ENCODE results near the gene KANSL2.
A peak's percentile ranks its signal among the peaks of the same experiment; 100 is the strongest.

Gene KANSL2

DNA sequence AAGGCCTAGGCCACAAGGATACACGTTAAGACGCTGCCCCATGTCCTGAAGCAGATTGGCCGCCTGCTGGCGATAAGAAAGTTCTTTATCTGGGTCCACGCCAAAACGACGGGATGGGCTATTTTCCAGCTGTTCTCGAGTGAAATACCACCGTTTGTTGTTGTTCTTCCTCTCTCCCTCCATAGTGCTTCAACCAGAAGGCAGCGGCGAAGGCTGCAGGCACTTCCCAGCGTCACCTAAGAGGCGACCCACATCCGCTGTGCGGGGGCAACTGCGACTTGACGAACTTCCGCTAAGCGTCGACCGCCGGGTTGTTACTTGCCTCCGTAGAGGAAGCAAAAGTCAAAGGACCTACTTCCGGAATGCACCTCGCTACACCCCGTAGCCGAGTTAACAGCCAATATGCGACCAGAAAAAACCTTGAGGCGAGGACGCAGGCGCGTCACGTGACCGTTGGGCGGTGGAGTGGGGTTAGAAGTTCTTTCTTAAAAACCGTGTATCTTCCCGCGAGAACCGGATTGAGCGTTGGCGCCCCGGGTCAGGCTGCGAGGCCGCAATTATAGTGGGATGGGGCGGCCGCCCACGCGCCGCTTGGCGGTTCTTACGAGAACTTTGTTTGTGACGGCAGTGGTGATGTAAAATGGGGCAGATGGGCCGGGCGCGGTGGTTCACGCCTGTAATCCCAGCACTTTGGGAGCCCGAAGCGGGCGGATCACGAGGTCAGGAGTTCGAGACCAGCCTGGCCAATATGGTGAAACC lies 34.6 kb upstream of the KANSL2 start, which contains the start of gene CCNT1:
TSS of gene CCNT1 (minus strand) at position 215 of the 759 bp plus-strand sequence. CDS start at position 183, 32 bp downstream.
- TF ChIP-seq TEAD4 (IDR thresholded peaks at IDR 0.05) (peak; percentile 68; the same call in 1 of the 2 replicates), EGR1 (IDR thresholded peaks at IDR 0.05) (peak; percentile 97), EP300 (IDR thresholded peaks at IDR 0.05; ENCODE audit: borderline replicate concordance) (0 out of 2 replicates have a peak, but pooled peaks have one; percentile 56), TAF1 (IDR thresholded peaks at IDR 0.05; ENCODE audit: low read depth) (peak; percentile 67), REST (IDR thresholded peaks at IDR 0.05; ENCODE audit: low read depth) (no peak), MAX (IDR thresholded peaks at IDR 0.05) (peak; percentile 92), FOXM1 (IDR thresholded peaks at IDR 0.05; ENCODE audit: borderline replicate concordance, low read depth) (peak; percentile 69), CREB1 (IDR thresholded peaks at IDR 0.05; ENCODE audit: low read depth) (peak; percentile 91), YY1 (IDR thresholded peaks at IDR 0.05; ENCODE audit: low read depth) (peak; percentile 82), RAD21 (IDR thresholded peaks at IDR 0.05; ENCODE audit: low read depth) (no peak), USF1 (IDR thresholded peaks at IDR 0.05) (peak; percentile 99), NFIC (IDR thresholded peaks at IDR 0.05) (peak; percentile 20), CEBPB (IDR thresholded peaks at IDR 0.05) (peak; percentile 40; the same call in 1 of the 2 replicates), ZBTB7A (IDR thresholded peaks at IDR 0.05; ENCODE audit: low read depth) (no peak), TCF12 (IDR thresholded peaks at IDR 0.05; ENCODE audit: low read depth) (0 out of 2 replicates have a peak, but pooled peaks have one; percentile 65)

- no peak for TF ChIP-seq ZBTB7A (IDR thresholded peaks at IDR 0.05; ENCODE audit: low read depth)
- no peak for TF ChIP-seq CREB1 (IDR thresholded peaks at IDR 0.05; ENCODE audit: low read depth)
- TF ChIP-seq RAD21 (IDR thresholded peaks at IDR 0.05; ENCODE audit: low read depth) = no peak
- no peak for TF ChIP-seq REST (IDR thresholded peaks at IDR 0.05; ENCODE audit: low read depth)
- TF ChIP-seq TAF1 (IDR thresholded peaks at IDR 0.05; ENCODE audit: low read depth) = no peak
- no peak for TF ChIP-seq TEAD4 (IDR thresholded peaks at IDR 0.05)
Observed at GRCh38 chr12:48716168-48716492, 34.1 kb upstream of the KANSL2 start.

DNA sequence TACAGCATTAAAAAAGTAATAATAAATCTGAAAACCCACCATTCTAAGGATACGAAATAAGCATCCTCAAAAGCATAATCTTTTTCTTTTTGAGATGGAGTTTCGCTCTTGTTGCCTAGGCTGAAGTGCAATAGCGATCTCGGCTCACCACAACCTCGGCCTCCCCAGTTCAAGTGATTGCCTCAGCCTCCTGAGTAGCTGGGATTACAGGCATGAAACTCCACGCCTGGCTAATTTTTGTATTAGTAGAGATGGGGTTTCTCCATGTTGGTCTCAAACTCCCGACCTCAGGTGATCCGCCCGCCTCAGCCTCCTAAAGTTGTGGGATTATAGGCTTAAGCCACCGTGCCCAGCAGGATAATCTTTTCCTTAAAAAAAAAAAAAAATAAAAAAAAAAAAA lies 30.2 kb upstream of the KANSL2 start:
- no peak for TF ChIP-seq FOXM1 (IDR thresholded peaks at IDR 0.05; ENCODE audit: borderline replicate concordance, low read depth)
- no peak for TF ChIP-seq CEBPB (IDR thresholded peaks at IDR 0.05)

GRCh38 chr12:48696626-48697025 lies 14.6 kb upstream of the KANSL2 start:
- TF ChIP-seq FOXM1 (IDR thresholded peaks at IDR 0.05; ENCODE audit: borderline replicate concordance, low read depth) = no peak
- no peak for TF ChIP-seq NFIC (IDR thresholded peaks at IDR 0.05)
- no peak for TF ChIP-seq REST (IDR thresholded peaks at IDR 0.05; ENCODE audit: low read depth)
- no peak for TF ChIP-seq TCF12 (IDR thresholded peaks at IDR 0.05; ENCODE audit: low read depth)
- no peak for TF ChIP-seq YY1 (IDR thresholded peaks at IDR 0.05; ENCODE audit: low read depth)
- no peak for TF ChIP-seq RAD21 (IDR thresholded peaks at IDR 0.05; ENCODE audit: low read depth)
- no peak for TF ChIP-seq MAX (IDR thresholded peaks at IDR 0.05)
- TF ChIP-seq TAF1 (IDR thresholded peaks at IDR 0.05; ENCODE audit: low read depth) = no peak
- TF ChIP-seq ZBTB7A (IDR thresholded peaks at IDR 0.05; ENCODE audit: low read depth) = no peak
- no peak for TF ChIP-seq EP300 (IDR thresholded peaks at IDR 0.05; ENCODE audit: borderline replicate concordance)
- TF ChIP-seq CEBPB (IDR thresholded peaks at IDR 0.05) = no peak
- no peak for TF ChIP-seq EGR1 (IDR thresholded peaks at IDR 0.05)

DNA sequence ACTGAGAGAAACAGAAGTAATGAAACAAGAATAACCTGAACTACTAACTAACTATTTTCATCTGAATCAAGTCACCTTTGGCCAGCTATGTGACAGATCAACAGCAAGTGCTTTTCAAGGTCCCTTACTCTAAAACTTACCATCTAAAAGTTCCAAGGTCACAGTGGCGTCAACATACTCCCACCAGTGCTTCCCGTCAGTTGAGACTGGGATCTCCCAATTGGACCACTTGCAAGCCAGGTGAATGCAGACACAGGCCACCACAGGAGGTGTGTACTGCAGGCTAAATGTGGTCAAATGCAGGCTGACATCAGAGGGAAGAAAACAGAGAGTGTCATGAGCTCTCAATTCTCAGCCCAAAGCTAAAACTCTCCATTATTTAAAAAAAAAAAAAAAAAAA lies 13.8 kb upstream of the KANSL2 start:
- no peak for TF ChIP-seq TEAD4 (IDR thresholded peaks at IDR 0.05)
- no peak for TF ChIP-seq CREB1 (IDR thresholded peaks at IDR 0.05; ENCODE audit: low read depth)
